Measurements from ENCODE around the gene LIX1L. TPM values are rescaled to one million over a fixed set of nuclear protein-coding genes. Genes with fewer than 3 reads are reported as not detected.

LIX1L gene
- total RNA-seq, 2 experiments from 2014 or later, result 11.6 to 26.3 TPM

DNA sequence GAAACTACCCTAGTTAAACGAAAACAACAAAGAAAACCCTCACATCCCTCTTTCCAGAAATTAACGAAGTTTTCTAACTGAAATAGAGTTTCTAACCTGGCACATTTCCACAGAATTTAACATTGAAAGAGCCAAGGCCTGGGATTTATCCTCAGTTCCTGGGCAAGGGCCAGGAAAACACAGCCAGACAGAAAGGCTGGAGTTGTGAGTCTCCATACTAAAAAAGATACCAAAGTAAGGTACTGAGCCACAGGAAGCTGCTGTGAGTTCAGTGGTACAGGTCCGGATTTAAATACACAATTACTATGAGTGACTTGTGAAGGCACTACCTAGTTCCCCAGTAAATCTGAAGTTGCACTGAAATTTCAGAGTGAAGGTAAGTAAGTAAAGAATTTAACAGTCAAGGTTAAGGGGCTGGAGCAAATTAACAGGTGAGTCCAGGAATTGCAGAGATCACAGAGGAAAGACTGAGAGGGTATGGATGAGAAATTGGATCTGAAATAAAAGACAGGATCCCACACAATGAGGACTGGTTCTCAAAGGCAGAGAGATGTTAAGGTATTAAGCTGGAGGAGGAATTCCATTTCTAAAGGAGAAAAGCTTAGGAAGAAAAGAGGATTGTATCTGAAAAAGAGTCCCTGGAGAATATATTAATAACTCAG is 905 bp downstream of the LIX1L start:
- H3K79me2 ChIP-seq (ENCODE audit: insufficient read depth, low read depth, low read length), result peaks cover 23% of the 10 kb centered on the region; the same call in 1 of the 2 replicates
- CTCF ChIA-PET (ENCODE audit: unreplicated experiment), result interaction anchor here (0.6 to 1.6 kb wide), 4 partner anchors 12 to 98 kb away, joined by 3 to 4 read pairs (median 4); partner anchors contain the start of gene PIAS3
- POLR2A ChIA-PET, result interaction anchor here (0.9 to 2.6 kb wide), 8 partner anchors 10 to 97 kb away, joined by 3 to 20 read pairs (median 10); partner anchors contain the start of genes RBM8A and TXNIP

GRCh38 chr1:145956361-145956760 is 1.5 kb downstream of the LIX1L start:
- Histone ChIP-seq H2AFZ (ENCODE audit: low read length) (peak overlapping the region; percentile 44; the same call in 1 of the 2 replicates), H3K9me3 (ENCODE audit: low read length) (no peaks in the 10 kb centered on the region), H3K27ac (ENCODE audit: low read depth, low read length, poor library complexity, severe bottlenecking) (peak overlapping the region; percentile 53), H3K79me2 (ENCODE audit: insufficient read depth, low read depth, low read length) (peaks cover 23% of the 10 kb centered on the region; the same call in 1 of the 2 replicates), H3K9me2 (ENCODE audit: insufficient read depth, low read length) (no peaks in the 10 kb centered on the region), H4K20me1 (ENCODE audit: insufficient read depth, low read length) (peaks cover 3% of the 10 kb centered on the region; the same call in 1 of the 2 replicates), H3K36me3 (ENCODE audit: insufficient read depth, low read length) (peaks cover 13% of the 10 kb centered on the region; the same call in 1 of the 2 replicates), H3K4me2 (ENCODE audit: low read length) (peak overlapping the region; percentile 94), H3K4me1 (ENCODE audit: insufficient read depth, low read length, poor library complexity, severe bottlenecking) (peaks cover 51% of the 10 kb centered on the region), H3K4me3 (ENCODE audit: low read depth, low read length, poor library complexity, severe bottlenecking) (peak overlapping the region; percentile 86)
- TF ChIP-seq CTCF (conservative IDR thresholded peaks at IDR 0.05; ENCODE audit: low read length), result no peak
- no peak for TF ChIP-seq EZH2phosphoT487 (IDR thresholded peaks at IDR 0.05; ENCODE audit: borderline replicate concordance, low read depth, low read length)
- no peak for DNase-seq (ENCODE audit: low spot score)
- intact Hi-C loops (cut with micrococcal nuclease; ENCODE audit: unreplicated experiment), result no loop called here
- CTCF ChIA-PET (ENCODE audit: unreplicated experiment), result no interaction called here
- POLR2A ChIA-PET, result interaction anchor here (1.0 to 2.6 kb wide), 3 partner anchors 11 to 49 kb away, joined by 3 to 12 read pairs (median 8); partner anchors contain the start of gene TXNIP
- BruUV-seq (replicated peaks), result no TSS peak

More for the DNA sequence above, 905 bp downstream of the LIX1L start:
- peak overlapping the region; percentile 44 for H2AFZ ChIP-seq (ENCODE audit: low read length)
- peaks cover 57% of the 10 kb centered on the region for H3K4me1 ChIP-seq (ENCODE audit: insufficient read depth, low read length, poor library complexity, severe bottlenecking)
- peak overlapping the region; percentile 94 for H3K4me2 ChIP-seq (ENCODE audit: low read length)
- H3K36me3 ChIP-seq (ENCODE audit: insufficient read depth, low read length), result peaks cover 13% of the 10 kb centered on the region; the same call in 1 of the 2 replicates
- H4K20me1 ChIP-seq (ENCODE audit: insufficient read depth, low read length), result peaks cover 3% of the 10 kb centered on the region; the same call in 1 of the 2 replicates
- peak overlapping the region; percentile 53 for H3K27ac ChIP-seq (ENCODE audit: low read depth, low read length, poor library complexity, severe bottlenecking)
- H3K4me3 ChIP-seq (ENCODE audit: low read depth, low read length, poor library complexity, severe bottlenecking), result peak overlapping the region; percentile 86
- H3K9me3 ChIP-seq (ENCODE audit: low read length), result no peaks in the 10 kb centered on the region
- intact Hi-C loops (cut with micrococcal nuclease; ENCODE audit: unreplicated experiment), result loop anchor here (1.0 kb wide), 1 partner anchor 25 kb away; no protein-coding TSS in a partner anchor
- TF ChIP-seq EZH2phosphoT487 (IDR thresholded peaks at IDR 0.05; ENCODE audit: borderline replicate concordance, low read depth, low read length) (no peak), CTCF (conservative IDR thresholded peaks at IDR 0.05; ENCODE audit: low read length) (no peak; the same call in 1 of the 2 replicates)
- TSS peak; percentile 62 for BruUV-seq (replicated peaks)
- no peaks in the 10 kb centered on the region for H3K9me2 ChIP-seq (ENCODE audit: insufficient read depth, low read length)
- peak; percentile 51 for DNase-seq (ENCODE audit: low spot score)

All from OCI-LY7 (cell line).